ENCODE measurements around the gene MAP1LC3B2.
A peak's percentile ranks its signal among the peaks of the same experiment; 100 is the strongest.

MAP1LC3B2 gene

DNA sequence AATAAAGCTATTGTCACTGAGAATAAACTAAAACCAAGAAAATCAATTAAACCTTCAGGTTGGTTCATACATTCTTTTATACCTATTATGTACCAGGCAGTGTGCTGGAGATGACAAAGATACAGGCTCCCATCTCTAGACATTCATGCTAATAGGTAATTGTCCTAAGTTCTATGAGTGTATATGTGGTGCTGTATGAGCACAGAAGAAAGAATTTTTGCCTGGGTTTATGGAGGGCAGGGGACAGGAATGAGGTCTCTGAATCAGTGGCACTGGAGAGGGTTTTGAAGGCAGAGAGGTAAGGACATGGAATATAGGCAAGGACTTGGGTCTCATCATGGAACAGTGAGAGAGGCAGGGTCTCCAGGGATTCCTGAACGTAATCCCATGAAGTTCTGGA, 38.7 kb downstream of the MAP1LC3B2 start:
- DNase-seq = no peak

DNA sequence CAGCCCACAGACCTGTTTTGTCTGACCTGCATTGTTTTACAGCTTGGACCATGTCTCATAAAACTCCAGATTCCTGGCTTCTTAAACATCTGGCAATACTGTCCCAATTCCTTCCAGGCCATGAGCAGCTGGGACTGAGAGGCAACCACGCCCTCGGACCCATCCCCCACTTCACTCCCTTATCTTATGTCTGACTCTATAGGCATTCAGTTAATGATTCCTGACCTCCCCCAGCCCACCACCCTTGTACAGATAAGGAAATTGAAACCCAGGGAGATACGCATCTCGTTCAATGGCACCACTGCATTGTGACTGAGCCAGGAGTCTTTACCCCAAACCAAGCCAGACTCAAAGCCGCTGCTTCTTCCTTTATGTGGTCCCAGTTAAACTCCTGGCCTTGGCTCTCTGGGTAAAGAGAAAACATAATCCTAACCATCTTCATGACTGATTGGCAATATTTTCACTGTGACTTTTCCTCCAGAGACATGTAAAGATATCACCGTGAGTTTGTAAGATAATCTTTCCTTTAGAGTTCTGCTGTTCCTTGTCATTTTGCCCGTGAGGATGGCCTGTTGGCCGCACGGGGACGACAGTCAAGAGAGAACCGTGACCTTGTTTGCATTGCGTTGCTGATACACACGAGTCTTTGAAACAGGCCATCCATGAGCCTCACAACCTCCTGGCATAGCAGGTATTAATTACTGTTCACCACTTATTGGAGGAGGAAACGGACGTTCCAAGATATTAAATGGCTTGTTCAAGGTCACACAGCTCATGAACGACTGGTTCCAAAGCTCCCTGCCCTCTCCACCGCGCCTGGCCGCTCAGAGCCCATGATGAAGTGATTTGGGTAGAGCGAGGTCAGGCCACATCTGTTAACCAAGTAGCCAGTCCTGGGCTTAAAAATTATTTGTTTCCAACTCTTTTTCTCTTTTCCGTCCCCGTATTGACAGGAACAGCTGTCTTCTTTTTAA, 39.4 kb downstream of the MAP1LC3B2 start:
- DNase-seq = no peak

DNA sequence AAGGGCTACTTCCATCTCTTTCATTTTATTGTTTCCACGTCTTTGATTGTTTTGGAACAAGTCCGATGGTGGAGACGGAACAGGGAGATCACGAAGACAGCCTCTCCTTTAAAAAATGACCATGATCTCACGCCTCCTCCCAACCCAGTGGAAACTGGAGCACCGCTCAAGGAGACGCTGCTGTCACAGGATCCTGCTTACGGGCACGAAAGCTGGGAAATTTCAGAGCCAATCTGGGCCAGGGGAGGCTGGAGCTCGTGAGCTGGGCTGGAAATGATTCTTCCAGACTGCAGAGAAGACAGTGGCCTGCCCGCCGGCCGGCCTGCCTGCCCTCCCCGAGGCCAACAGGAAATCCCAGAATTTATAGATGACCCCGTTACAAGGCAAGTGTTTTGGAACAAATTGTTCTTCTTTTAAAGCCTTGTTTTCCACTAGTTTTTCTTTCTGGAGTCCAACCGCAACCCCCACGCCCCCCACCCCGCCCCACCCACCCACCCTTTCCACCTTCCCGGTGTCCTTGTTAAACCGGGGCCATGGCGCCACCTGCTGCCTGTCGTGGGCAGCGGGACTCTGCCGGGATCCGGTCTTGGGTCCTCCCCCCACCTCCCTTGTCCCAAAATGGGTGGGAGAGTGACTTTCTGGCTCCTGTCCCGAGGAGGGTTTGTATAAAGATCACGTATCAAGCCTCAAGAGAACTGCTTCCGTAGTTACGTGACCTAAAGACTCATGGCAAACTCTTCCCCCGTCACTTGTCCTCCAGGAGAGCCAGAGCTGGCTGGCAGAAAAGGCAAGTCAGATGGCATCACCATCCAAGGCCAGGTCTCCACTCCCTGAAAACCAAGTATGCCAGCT, 40.3 kb downstream of the MAP1LC3B2 start:
- DNase-seq = no peak

- DNase-seq = no peak
Observed at GRCh38 chr12:116600959-116601918, 42.1 kb downstream of the MAP1LC3B2 start.

- DNase-seq = no peak
Observed at GRCh38 chr12:116601933-116602810, 43.0 kb downstream of the MAP1LC3B2 start.

DNA sequence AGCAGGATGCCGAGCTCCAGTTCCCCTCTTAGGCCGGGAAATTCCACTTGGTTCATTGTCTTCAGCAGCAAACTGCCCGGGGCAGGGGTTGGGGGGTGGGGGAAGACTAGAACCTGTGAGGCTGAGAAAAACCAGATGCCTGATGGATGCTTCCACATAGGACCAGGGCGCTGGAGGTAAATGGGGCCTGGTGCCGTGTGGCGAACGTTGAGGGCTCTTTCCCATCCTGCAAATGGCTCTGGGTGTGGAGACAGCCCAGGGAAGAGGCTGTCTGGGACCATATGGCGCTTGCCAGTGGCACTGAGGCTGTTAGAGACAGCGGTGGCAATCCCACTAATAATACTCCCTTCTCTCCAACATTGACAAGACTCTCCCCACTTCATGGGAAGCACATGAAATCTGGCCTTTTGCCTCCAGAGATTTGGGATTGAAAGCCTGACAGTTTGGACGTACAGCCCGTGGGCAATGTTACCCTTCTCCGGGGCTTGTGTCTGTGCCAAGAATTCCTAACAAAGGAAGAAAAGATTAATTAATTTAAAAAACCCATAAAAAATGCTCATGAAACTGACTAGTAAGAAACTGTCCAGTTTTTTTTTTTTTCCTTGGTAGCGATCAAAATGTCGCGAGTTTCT, 44.5 kb downstream of the MAP1LC3B2 start:
- no peak for DNase-seq

- DNase-seq = peak; percentile 84
Observed at GRCh38 chr12:116604178-116604895, 45.2 kb downstream of the MAP1LC3B2 start.

DNA sequence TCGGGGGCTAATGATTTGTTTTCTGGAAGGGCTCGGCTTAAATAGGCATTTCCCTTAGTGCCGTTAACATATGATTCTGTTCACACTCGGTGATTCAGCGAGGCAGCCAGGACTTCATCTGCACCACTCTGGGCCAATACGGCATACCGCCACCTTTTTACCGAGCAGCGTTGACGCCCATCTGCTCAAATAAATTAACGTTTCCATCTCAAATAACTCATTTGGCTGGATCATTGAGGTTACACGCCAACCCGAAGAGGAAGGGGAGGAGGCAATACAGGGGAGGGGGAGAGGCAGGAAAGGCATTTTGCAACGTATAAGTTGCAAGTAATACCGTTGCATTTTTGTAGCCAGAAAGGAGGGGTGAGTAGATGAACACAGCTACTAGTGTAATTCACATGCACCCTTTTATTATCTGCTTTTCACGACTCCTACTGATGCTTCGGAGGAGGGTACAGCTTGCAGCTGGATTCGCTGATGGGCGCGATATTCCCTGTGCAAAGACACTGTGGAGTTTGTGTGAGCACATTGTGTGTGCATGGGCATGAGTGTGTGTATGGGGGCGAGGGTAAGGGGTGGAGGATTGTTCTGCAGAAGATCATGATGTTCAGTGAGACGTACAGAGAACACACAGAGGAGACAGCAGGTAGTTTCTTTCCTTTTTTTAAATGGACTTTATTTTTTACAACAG, 45.9 kb downstream of the MAP1LC3B2 start:
- DNase-seq = no peak

- DNase-seq = no peak
Observed at GRCh38 chr12:116606397-116606796, 47.2 kb downstream of the MAP1LC3B2 start.

DNA sequence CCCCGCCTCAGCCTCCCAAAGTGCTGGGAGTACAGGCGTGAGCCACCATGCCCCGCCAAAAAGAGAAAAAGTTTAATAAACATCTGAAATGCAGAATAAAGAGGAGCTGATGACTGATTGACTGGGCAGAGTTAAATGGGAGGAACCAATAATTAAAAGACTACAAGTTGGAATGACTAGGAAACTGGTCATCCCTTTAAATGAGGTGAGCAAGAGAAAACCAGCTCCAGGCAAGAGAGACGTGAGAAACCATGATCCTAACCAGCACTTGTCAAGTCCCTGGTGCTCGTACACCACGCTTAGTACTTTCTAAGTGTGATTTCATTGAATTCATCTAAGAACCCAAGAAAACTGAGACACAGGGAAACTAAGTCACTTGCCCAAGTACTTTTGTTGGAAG, 47.9 kb downstream of the MAP1LC3B2 start:
- DNase-seq = no peak

- no peak for DNase-seq
Observed at GRCh38 chr12:116609319-116610114, 50.3 kb downstream of the MAP1LC3B2 start.

DNA sequence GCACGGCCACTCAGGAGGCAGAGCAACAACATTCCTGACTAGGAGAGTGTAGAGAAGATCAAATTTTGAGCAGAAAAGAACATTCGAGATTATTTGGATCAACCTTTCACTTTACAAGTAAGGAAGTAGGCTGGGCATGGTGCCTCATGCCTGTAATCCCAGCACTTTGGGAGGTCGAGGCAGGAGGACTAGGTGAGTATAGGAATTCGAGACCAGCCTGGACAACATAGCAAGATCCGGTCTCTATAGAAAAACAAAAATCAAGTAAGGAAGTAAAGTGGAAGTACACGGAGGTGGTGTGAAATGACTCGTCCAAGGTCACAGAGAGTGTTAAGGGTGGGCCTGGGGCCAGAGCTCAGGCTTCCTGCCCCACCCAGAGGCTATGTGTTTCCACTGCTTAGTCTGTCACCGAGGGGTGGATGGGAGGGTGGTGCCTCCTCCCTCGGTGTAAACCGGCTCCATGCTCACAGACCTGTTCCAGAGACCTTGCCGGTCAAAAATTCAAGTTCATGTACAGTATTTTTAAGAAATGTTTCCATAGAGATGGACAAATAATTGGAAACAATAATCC, 51.9 kb downstream of the MAP1LC3B2 start:
- DNase-seq = no peak

- DNase-seq = no peak
Observed at GRCh38 chr12:116612436-116612835, 53.3 kb downstream of the MAP1LC3B2 start.

GRCh38 chr12:116613256-116613655, 54.1 kb downstream of the MAP1LC3B2 start:
- no peak for DNase-seq

GRCh38 chr12:116614194-116614915, 55.2 kb downstream of the MAP1LC3B2 start:
- DNase-seq = no peak

DNA sequence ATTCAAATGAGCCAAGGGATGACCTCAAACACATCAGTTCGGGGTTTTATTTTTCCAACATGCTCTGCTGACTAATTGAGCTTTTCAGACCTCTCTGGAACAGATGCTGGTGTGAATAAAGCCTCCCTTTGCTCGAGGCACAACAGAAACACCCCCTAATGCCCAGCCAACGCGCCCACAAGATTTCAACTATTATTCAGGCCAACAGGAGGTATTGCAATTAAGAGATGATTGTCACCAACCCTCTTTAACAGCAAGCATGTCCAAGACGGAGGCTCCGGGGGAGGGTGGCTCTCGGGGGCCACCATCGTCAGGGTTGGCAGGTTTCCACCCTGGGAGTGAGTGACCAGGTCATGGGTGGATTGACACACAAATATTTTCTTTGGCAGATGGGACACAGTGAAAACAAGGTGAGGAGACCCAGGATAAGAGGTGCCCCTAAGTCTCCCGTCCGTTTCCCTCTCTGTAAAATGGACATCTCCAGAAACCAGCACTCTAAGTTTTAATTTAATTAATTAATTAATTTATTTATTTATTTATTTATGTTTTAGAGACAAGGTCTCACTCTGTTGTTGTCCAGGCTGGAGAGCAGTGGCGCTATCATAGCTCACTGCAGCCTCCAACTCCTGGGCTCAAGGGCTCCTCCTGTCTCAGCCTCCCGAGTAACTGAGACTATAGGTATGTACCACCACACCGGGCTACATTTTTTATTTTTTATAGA, 56.1 kb downstream of the MAP1LC3B2 start:
- DNase-seq = no peak

Data from NCI-H187 treated with DMSO at 0.1 percent for 48 hours (cell line).